GM19238 (cell line): Measurements from ENCODE around the gene DIO2.

Source experiments
- DNase-seq: peaks from one replicate; pipeline ENCODE4 v3.0.0; 2011; ENCODE audit warnings: low spot score; ENCODE audit not compliant: insufficient read length

The DIO2 gene

DNA sequence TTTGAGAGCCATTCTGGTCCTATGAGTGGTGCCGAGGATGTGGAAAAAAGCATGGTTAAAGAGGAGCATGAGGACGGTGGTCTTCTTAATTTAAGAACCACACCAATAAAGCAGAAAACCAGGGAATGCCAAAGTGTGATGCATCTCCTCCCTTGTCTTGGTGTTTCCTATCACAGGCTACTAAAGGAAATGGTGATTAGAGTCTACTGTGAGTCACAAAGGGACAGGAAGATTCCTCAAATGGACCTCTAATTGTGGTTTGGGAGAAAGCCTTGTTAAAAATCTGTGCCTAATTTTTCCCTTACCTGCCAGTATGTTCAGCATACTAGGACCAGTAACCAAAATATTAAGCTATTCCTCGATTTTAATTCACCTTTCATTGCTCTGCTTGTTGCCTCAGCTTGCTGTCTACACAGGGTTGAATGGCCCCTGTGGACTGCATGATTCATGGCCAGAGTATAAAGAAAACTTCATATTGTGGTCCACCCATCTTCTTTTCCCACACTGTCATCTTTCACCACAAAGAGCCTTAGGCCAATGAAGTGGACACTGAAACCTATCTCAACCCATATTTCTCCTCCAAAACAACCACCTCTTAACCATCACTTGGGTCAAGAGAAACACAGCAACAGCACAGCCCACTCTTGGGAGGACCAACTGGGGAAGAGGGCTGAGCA lies 38.8 kb downstream of the DIO2 start:
- DNase-seq: no peak

DNA sequence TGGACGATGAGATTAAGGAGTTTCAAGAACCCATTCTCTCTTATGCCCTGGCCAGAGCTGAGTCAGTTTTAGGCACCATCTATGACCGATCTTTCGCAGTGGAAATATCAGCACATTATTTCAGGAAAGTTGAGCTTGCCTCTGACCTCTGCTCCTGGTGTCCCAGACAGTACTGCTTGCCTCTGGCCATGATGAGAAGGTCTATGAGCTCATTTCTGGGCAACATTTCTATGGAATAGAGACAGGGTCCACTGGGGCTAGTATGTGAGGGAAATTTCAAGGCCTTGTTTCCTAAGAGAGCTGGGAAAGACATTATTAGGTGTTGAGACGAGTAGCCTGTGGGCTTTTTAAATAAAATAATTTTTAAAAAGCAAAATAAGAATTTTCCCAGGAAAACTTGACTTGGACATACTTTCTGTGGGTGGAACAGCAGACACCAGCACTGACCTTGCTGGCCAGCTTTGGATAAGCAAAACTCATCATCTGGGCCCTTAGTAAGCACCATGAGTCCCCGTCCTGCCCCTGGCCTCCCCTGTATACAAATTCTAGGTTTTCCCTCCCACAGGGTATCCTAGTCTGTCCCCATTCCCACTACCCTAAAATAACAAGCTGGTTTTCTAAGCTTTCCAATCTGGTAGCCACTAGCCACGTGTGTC lies 43.4 kb downstream of the DIO2 start:
- no peak for DNase-seq

DNA sequence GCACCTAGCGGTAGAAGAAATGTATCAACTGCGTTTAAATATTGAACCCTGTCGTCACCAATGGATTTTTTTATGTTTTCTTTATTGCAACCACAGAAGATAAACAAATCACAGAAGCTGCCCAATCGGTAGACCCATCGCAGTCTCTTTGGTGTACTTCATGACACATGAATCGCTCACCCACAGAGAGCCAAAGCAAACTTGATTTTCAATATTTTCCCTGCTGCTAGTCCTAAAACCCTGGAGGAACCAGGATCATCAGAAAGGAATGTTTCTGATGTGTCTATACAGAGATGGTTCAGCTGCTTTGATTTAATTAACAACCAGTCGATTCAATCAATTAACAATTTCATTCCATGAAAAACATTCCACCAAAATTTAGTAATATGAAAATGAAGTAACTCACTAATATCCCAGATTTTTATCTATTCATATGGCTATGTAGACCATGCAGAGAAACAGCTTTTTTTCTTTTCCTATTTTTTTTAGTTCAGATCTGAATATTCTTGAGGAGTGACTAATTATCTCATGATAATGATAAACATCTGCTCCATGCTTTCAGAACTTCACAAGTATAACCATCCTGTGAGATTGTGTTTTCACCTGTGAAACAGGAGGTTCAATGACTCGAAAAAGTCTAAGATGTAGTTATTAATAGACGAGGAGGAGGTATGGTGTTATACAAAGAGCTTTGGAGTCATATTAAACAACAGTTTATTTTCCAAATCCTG lies 46.1 kb downstream of the DIO2 start:
- DNase-seq: no peak

DNA sequence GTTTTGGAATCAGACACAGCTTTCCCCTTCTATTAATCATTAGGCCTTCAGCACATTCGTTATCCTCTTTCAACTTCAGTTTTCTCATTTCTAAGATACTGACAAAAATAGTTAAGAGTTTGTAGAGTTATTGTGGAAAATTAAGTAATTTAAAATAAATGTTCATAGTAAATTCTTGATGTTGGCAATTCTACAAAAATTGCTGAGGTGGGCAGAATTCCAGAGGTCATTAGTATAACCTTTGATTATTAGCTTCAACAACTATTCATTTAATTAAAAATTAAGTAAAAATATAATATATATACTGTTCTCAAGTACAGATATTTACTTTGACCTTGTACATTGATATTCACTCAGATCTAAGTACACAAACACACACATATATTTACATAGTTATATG lies 58.5 kb downstream of the DIO2 start:
- DNase-seq: no peak

DNA sequence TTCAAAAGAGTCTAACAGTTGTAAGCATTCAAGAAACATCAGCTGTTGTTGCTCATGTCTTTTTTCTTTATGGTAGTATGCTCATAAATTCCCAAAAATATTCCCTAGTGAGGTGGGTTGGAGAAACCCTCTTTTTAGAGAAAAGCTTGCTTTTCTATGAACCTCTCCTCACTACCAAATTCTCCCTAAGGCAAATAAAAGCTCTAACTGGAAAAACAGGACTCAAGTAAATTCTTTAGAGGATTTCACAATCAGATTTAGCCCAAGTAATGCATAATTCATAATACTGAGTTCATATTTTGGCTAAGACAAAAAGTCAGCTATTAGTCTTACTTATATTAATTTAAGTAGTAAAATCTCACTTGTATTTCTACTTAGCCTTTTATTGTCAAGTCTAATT lies 59.1 kb downstream of the DIO2 start:
- no peak for DNase-seq

DNA sequence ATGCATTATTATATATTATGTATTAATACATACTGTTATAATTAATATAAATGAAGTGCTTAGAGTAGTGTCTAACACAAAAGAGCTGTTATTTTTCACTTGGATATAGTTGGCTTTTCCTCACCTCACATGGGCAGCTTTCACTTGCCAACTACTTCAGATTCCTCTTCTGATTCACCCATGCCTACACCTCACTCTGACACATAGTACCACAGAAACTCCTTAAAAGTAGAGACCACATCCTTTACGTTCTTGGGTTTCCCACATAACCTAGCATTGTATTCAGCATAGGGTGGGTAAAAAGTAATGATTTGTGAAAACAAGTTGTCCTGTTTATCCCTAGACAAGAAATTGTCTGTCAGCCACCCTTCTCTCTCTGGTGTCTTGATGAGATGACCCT lies 61.0 kb downstream of the DIO2 start:
- DNase-seq: no peak
